K562 (cell line): ENCODE data around the gene SLC12A4. TPM values are rescaled to one million over a fixed set of nuclear protein-coding genes. Genes with fewer than 3 reads are reported as not detected.

Experiments used
- ATAC-seq: fragments of 200-7000 bp; cut with Tn5 transposase; 3 replicates; pipeline ENCODE4 v1.9.1; 2020; ENCODE audit warnings: moderate library complexity
- BruUV-seq: library from RNA; stranded (reverse); fragments of 400-500 nt; replicated peaks from 2 replicates; lab custom pipeline; 2021; lab: Mats Ljungman, UMichigan
- CTCF ChIA-PET: fragments of 300-600 bp; formaldehyde crosslinking; extraction: SDS; loops from one replicate; lab custom pipeline; 2021; ENCODE audit warnings: low intra/inter-chr PET ratio; lab: Yijun Ruan, JAX
- POLR2A ChIA-PET: fragments of 300-600, 350-650 bp; sonication (Branson Sonifier 250); formaldehyde crosslinking; extraction: SDS; loops from one replicate; lab custom pipeline; 2021; ENCODE audit warnings: antibody characterized with exemption, inconsistent platforms; lab: Yijun Ruan, JAX
- DNase-seq, 4 experiments: peaks; one replicate each; pipeline versions ENCODE4 v3.0.0 to v3.0.0-alpha.2; 2011 to 2018; ENCODE audit warnings: low spot score in 3 of 4, mixed read lengths in 3 of 4; ENCODE audit errors: extremely low read depth in 1 of 4
- FAIRE-seq: peaks from 2 replicates; lab custom pipeline; 2011; peaks lifted over from hg19 to GRCh38; lab: Jason Lieb, UNC
- H2AFZ ChIP-seq: 2 replicates; pipeline ENCODE4 v1.6.0; 2011; ENCODE audit warnings: low read depth, low read length, control low read depth, inconsistent platforms
- H3K27ac ChIP-seq: fragments of 200-600 bp; 3 replicates; pipeline ENCODE4 v1.8.0; 2011; ENCODE audit warnings: low read depth, mild to moderate bottlenecking, control low read depth, inconsistent platforms, low read length, moderate library complexity, mixed read lengths; ENCODE audit errors: extremely low read depth
- H3K27me3 ChIP-seq, 2 experiments: fragments of 300-600 bp in 1 of 2; 2 replicates in 1 of 2; 3 replicates in 1 of 2; pipeline versions ENCODE4 v1.6.0 to v1.8.0; 2011; ENCODE audit warnings: inconsistent platforms in 2 of 2, low read length in 2 of 2, mild to moderate bottlenecking in 1 of 2, mixed read lengths in 1 of 2, moderate library complexity in 1 of 2; ENCODE audit not compliant: control insufficient read depth in 2 of 2, insufficient read depth in 2 of 2
- H3K36me3 ChIP-seq: fragments of 300-600 bp; 3 replicates; pipeline ENCODE4 v1.8.0; 2011; ENCODE audit warnings: mild to moderate bottlenecking, low read length, inconsistent platforms; ENCODE audit not compliant: control insufficient read depth, insufficient read depth
- H3K4me1 ChIP-seq, 2 experiments: fragments of 200-600 bp in 1 of 2; replicated peaks in 1 of 2; 2 replicates in 1 of 2; 3 replicates in 1 of 2; pipeline versions ENCODE4 v1.5.1 to v1.8.0; 2011; ENCODE audit warnings: inconsistent platforms in 2 of 2, low read length in 2 of 2, mild to moderate bottlenecking in 1 of 2, mixed read lengths in 1 of 2, moderate library complexity in 1 of 2; ENCODE audit not compliant: control insufficient read depth in 2 of 2, insufficient read depth in 2 of 2
- H3K4me2 ChIP-seq: 2 replicates; pipeline ENCODE4 v1.6.1; 2011; ENCODE audit warnings: low read length, control low read depth, inconsistent platforms, mixed read lengths; ENCODE audit not compliant: insufficient read depth
- H3K4me3 ChIP-seq: fragments of 200-600 bp; sonication (generic), shearing (Covaris generic); 2 replicates; pipeline ENCODE4 v1.5.1; 2016; ENCODE audit warnings: control low read depth, inconsistent platforms
- H3K79me2 ChIP-seq: fragments of 200-600 bp; 3 replicates; pipeline ENCODE4 v1.8.0; 2011; ENCODE audit warnings: low read length, inconsistent platforms; ENCODE audit not compliant: control insufficient read depth, insufficient read depth
- H3K9ac ChIP-seq, 2 experiments: 2 replicates each; pipeline versions ENCODE4 v1.6.0 to v1.6.1; 2011; ENCODE audit warnings: low read depth in 2 of 2, low read length in 2 of 2, control low read depth in 1 of 2, inconsistent platforms in 1 of 2, mild to moderate bottlenecking in 1 of 2, mixed read lengths in 1 of 2; ENCODE audit not compliant: insufficient read depth in 1 of 2
- H3K9me1 ChIP-seq: one replicate; pipeline ENCODE4 v1.6.0; 2011; ENCODE audit warnings: inconsistent platforms, mild to moderate bottlenecking, low read length, moderate library complexity; ENCODE audit not compliant: control insufficient read depth, insufficient read depth
- H3K9me3 ChIP-seq: replicated peaks from 2 replicates; pipeline ENCODE4 v1.5.1; 2011; ENCODE audit warnings: low read depth, low read length, inconsistent platforms; ENCODE audit not compliant: control insufficient read depth, insufficient read depth
- H4K20me1 ChIP-seq: replicated peaks from 2 replicates; pipeline ENCODE4 v1.6.1; 2011; ENCODE audit warnings: low read length, inconsistent platforms, mixed read lengths; ENCODE audit not compliant: control insufficient read depth, insufficient read depth
- ARNT ChIP-seq, 2 experiments: fragments of 450-650 bp; IDR thresholded peaks; 2 replicates each; pipeline ENCODE4 v1.6.1; 2016; ENCODE audit warnings: mild to moderate bottlenecking in 1 of 2
- ETV6 ChIP-seq, 3 experiments: fragments of 150-350 bp in 1 of 3; sonication (generic) in 1 of 3; formaldehyde crosslinking in 1 of 3; IDR thresholded peaks; 2 replicates each; pipeline versions ENCODE4 v1.6.1 to v1.8.0; 2014 to 2022; ENCODE audit warnings: borderline replicate concordance in 2 of 3, low read depth in 2 of 3, antibody characterized with exemption in 1 of 3, low read length in 1 of 3, mild to moderate bottlenecking in 1 of 3, missing genetic modification reagents in 1 of 3
- MED1 ChIP-seq: sonication (generic); formaldehyde crosslinking; IDR thresholded peaks from 2 replicates; pipeline ENCODE4 v1.8.1; 2023; ENCODE audit warnings: missing genetic modification reagents, borderline replicate concordance
- SIN3A ChIP-seq, 2 experiments: fragments of 150-350 bp in 1 of 2; IDR thresholded peaks; 2 replicates each; pipeline ENCODE4 v1.6.1; 2011 to 2016; ENCODE audit warnings: borderline replicate concordance in 2 of 2, low read depth in 2 of 2, low read length in 2 of 2, mild to moderate bottlenecking in 2 of 2, moderate library complexity in 2 of 2; ENCODE audit not compliant: control insufficient read depth in 1 of 2
- ZNF239 ChIP-seq: fragments of 250-450 bp; sonication (Bioruptor Pico); IDR thresholded peaks from 2 replicates; pipeline ENCODE4 v1.4.0; 2020; ENCODE audit warnings: mild to moderate bottlenecking
- WGBS: fragments of 100-300 bp; shearing (Covaris generic); methylation state at CpG from one replicate; pipeline ENCODE4 v1.1.6; 2016; ENCODE audit warnings: low coverage, mixed read lengths; ENCODE audit not compliant: insufficient coverage; ENCODE audit errors: missing lambda C conversion rate; 5-methylcytosine and 5-hydroxymethylcytosine counted together
- in situ Hi-C: fragments of 300-500 bp; cut with MboI; formaldehyde crosslinking; loops from 4 replicates; pipeline ENCODE4 v1.15.0; 2018; ENCODE audit warnings: inconsistent platforms, mixed read lengths
- intact Hi-C: fragments of 100-400 bp; cut with micrococcal nuclease; formaldehyde crosslinking; loops from 2 replicates; pipeline ENCODE4 v1.14.2; 2022
- polyA plus RNA-seq, 8 experiments: library from polyadenylated mRNA; depleted of rRNA in 4 of 8; stranded (reverse) in 5 of 8; unstranded in 3 of 8; fragments of >200 nt; fragmentation: Nextera tagmentation in 2 of 8; fragmentation: Illumina TruSeq in 1 of 8; extraction: Ambion mirVana in 2 of 8; extraction: Trizol in 1 of 8; gene quantifications; 2 replicates each; pipeline versions ENCODE4 v1.2.1 to v1.2.3, GENCODE V29; 2011 to 2014; ENCODE audit warnings: inconsistent platforms in 1 of 8, missing spikeins in 1 of 8
- total RNA-seq, 7 experiments: library from RNA; depleted of rRNA in 6 of 7; stranded (reverse); fragments of >200 nt in 6 of 7; fragmentation: Illumina TruSeq in 2 of 7; extraction: Trizol in 2 of 7; gene quantifications; 2 replicates each; pipeline versions ENCODE4 v1.2.1 to v1.2.3, GENCODE V29; 2011 to 2021; ENCODE audit warnings: low replicate concordance in 1 of 7
- TF ChIP-seq, protein P1 (sequence below): fragments of 450-650 bp; IDR thresholded peaks from 2 replicates; pipeline ENCODE4 v1.6.1; 2018; ENCODE audit not compliant: partially characterized antibody
- TF ChIP-seq, protein P2 (sequence below): fragments of 450-650 bp; IDR thresholded peaks from 2 replicates; pipeline ENCODE4 v1.6.1; 2016; ENCODE audit warnings: mild to moderate bottlenecking
- TF ChIP-seq, protein P3 (sequence below): sonication (generic); formaldehyde crosslinking; IDR thresholded peaks from 2 replicates; pipeline ENCODE4 v1.8.0; 2022; ENCODE audit warnings: missing genetic modification reagents, mild to moderate bottlenecking, moderate library complexity, borderline replicate concordance

The SLC12A4 gene
- total and polyA plus RNA-seq, 9 of the 15 experiments (the other 6 are each of a cell fraction or from before 2014, with no cell fraction given) = 0.75 to 43.5 (median 15.0) TPM

DNA sequence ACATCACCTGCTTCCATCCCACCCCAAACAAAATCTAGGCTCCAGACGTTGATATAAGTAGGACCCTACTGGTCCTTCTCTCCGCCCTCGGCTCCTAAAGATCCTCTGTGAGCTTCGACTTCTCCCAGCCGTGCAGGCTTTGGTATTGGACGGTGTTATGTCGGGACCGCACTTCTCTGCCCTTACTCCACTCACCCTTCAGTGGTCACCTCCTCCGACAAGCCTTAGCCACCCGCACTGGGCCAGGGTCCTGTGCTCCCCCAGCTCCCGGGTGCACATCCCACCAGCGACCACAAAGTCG is 33.4 kb downstream of the SLC12A4 start (continued):
- TF ChIP-seq, protein P1, sequence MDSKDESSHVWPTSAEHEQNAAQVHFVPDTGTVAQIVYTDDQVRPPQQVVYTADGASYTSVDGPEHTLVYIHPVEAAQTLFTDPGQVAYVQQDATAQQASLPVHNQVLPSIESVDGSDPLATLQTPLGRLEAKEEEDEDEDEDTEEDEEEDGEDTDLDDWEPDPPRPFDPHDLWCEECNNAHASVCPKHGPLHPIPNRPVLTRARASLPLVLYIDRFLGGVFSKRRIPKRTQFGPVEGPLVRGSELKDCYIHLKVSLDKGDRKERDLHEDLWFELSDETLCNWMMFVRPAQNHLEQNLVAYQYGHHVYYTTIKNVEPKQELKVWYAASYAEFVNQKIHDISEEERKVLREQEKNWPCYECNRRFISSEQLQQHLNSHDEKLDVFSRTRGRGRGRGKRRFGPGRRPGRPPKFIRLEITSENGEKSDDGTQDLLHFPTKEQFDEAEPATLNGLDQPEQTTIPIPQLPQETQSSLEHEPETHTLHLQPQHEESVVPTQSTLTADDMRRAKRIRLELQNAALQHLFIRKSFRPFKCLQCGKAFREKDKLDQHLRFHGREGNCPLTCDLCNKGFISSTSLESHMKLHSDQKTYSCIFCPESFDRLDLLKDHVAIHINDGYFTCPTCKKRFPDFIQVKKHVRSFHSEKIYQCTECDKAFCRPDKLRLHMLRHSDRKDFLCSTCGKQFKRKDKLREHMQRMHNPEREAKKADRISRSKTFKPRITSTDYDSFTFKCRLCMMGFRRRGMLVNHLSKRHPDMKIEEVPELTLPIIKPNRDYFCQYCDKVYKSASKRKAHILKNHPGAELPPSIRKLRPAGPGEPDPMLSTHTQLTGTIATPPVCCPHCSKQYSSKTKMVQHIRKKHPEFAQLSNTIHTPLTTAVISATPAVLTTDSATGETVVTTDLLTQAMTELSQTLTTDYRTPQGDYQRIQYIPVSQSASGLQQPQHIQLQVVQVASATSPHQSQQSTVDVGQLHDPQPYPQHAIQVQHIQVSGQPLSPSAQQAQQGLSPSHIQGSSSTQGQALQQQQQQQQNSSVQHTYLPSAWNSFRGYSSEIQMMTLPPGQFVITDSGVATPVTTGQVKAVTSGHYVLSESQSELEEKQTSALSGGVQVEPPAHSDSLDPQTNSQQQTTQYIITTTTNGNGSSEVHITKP = no peak
- TF ChIP-seq, all 486 proteins: peak for 7

DNA sequence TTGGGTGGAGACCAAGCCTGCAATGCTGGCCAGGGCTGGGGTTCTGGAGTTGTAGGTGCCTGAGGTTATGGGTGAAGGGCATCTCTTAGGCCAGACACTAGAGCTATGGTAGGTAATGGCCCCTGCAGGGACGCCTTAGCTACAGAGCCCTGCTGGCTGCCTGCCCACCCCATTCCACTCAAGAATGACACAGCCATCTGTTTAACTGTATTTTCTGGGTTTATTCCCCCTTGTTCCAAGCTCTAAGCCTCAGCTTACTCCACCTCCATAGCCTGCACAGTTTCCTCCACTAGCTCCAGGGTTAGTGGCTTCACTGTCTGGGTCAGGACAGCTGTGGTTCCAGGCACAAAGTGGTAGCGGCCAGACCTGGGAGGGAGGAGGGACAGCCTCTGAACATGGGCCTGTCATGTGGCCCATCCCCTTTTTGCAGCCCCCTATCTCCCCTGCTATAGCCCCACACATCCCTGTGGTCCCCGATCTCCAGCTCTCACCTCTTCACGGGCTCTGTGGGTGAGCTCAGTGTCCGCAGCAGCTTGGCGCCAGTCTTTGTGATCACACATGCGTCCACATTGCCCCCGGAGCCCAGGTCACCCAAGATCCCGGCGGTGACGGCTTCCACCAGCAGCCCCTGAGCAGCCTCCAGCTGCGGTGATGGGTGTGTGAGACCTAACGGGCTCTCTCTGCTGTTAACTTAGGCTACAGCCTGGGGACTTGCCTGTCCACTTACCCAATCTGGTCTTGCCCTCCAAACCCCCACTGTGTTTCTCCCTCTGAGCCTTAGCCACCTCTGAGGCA is 33.9 kb downstream of the SLC12A4 start:
- FAIRE-seq (peak; percentile 71), DNase-seq (peak; percentile 37 to 47 (median 44)), ATAC-seq (peak; percentile 16)
- Histone ChIP-seq H3K27ac (peak overlapping the region; percentile 66), H3K4me3 (peak overlapping the region; percentile 85), H3K36me3 (peaks cover 31% of the 10 kb centered on the region; the same call in 2 of the 3 replicates), H3K79me2 (peaks cover 42% of the 10 kb centered on the region), H3K9ac (peak overlapping the region; percentile 90 to 98), H2AFZ (peak overlapping the region; percentile 95), H3K4me1 (peaks cover 17 to 65% of the 10 kb centered on the region in 2 experiments), H3K27me3 (no peaks in the 10 kb centered on the region), H4K20me1 (no peaks in the 10 kb centered on the region; the same call in 1 of the 2 replicates), H3K9me1 (no peaks in the 10 kb centered on the region), H3K4me2 (peak overlapping the region; percentile 99), H3K9me3 (no peaks in the 10 kb centered on the region)
- WGBS = 6% methylated on average over 13 of the region's 13 CpGs
- POLR2A ChIA-PET = interaction anchor here (0.5 to 1.7 kb wide), 22 partner anchors 7 to 421 kb away, joined by 3 to 8 read pairs (median 3); partner anchors contain the start of genes LCAT and PSKH1
- TSS peak; percentile 65 for BruUV-seq
- intact Hi-C loops (loop anchor here (5.0 to 10.0 kb wide), 2 partner anchors 108 to 410 kb away; partner anchors contain the start of gene RIPOR1), in situ Hi-C loops (no loop called here)
- CTCF ChIA-PET = interaction anchor here (0.7 kb wide), 1 partner anchor 295 kb away, joined by 3 read pairs; no protein-coding TSS in a partner anchor
- TF ChIP-seq, protein P2, sequence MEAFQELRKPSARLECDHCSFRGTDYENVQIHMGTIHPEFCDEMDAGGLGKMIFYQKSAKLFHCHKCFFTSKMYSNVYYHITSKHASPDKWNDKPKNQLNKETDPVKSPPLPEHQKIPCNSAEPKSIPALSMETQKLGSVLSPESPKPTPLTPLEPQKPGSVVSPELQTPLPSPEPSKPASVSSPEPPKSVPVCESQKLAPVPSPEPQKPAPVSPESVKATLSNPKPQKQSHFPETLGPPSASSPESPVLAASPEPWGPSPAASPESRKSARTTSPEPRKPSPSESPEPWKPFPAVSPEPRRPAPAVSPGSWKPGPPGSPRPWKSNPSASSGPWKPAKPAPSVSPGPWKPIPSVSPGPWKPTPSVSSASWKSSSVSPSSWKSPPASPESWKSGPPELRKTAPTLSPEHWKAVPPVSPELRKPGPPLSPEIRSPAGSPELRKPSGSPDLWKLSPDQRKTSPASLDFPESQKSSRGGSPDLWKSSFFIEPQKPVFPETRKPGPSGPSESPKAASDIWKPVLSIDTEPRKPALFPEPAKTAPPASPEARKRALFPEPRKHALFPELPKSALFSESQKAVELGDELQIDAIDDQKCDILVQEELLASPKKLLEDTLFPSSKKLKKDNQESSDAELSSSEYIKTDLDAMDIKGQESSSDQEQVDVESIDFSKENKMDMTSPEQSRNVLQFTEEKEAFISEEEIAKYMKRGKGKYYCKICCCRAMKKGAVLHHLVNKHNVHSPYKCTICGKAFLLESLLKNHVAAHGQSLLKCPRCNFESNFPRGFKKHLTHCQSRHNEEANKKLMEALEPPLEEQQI = no peak
- no peak for TF ChIP-seq ARNT (IDR thresholded peaks at IDR 0.05)
- no peak for TF ChIP-seq ZNF239 (CRISPR knock-in tag)
- no peak for TF ChIP-seq ETV6 (IDR thresholded peaks at IDR 0.05; ENCODE audit: borderline replicate concordance in 1 of 2, low read depth in 2 of 2, low read length in 1 of 2)
- TF ChIP-seq ETV6 (CRISPR knock-in tag; IDR thresholded peaks at IDR 0.05; ENCODE audit: borderline replicate concordance) = no peak
- peak in 1 of 2 experiments; percentile 47; a peak in 1 of 4 replicates for TF ChIP-seq SIN3A (IDR thresholded peaks at IDR 0.05; ENCODE audit: borderline replicate concordance in 2 of 2, control insufficient read depth in 1 of 2, low read depth in 2 of 2, low read length in 2 of 2)
- TF ChIP-seq, protein P3, sequence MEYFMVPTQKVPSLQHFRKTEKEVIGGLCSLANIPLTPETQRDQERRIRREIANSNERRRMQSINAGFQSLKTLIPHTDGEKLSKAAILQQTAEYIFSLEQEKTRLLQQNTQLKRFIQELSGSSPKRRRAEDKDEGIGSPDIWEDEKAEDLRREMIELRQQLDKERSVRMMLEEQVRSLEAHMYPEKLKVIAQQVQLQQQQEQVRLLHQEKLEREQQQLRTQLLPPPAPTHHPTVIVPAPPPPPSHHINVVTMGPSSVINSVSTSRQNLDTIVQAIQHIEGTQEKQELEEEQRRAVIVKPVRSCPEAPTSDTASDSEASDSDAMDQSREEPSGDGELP (CRISPR knock-in tag) = 0 out of 2 replicates have a peak, but pooled peaks have one; percentile 10
- TF ChIP-seq MED1 (CRISPR knock-in tag) = 0 out of 2 replicates have a peak, but pooled peaks have one; percentile 37
